T-helper 1 cell treated with Interleukin-12 subunit alpha and Interleukin-12 subunit beta and Interleukin-4 antibody, amounts not matched to agents 30 ng/mL and 1 ng/mL, for 36 hours (primary cell): ENCODE results near the gene FLT3LG. TPM values are rescaled to one million over a fixed set of nuclear protein-coding genes. Genes with fewer than 3 reads are reported as not detected.

Experiments
- intact Hi-C: fragments of 100-400 bp; cut with micrococcal nuclease; formaldehyde crosslinking; loops from one replicate; pipeline ENCODE4 v1.15.1; 2024
- total RNA-seq: library from RNA; stranded (reverse); gene quantifications from 2 replicates; pipeline ENCODE4 v1.2.3, GENCODE V29; 2022

Gene FLT3LG, protein sequence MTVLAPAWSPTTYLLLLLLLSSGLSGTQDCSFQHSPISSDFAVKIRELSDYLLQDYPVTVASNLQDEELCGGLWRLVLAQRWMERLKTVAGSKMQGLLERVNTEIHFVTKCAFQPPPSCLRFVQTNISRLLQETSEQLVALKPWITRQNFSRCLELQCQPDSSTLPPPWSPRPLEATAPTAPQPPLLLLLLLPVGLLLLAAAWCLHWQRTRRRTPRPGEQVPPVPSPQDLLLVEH
- total RNA-seq, result 319 and 325 TPM in 2 replicates

DNA sequence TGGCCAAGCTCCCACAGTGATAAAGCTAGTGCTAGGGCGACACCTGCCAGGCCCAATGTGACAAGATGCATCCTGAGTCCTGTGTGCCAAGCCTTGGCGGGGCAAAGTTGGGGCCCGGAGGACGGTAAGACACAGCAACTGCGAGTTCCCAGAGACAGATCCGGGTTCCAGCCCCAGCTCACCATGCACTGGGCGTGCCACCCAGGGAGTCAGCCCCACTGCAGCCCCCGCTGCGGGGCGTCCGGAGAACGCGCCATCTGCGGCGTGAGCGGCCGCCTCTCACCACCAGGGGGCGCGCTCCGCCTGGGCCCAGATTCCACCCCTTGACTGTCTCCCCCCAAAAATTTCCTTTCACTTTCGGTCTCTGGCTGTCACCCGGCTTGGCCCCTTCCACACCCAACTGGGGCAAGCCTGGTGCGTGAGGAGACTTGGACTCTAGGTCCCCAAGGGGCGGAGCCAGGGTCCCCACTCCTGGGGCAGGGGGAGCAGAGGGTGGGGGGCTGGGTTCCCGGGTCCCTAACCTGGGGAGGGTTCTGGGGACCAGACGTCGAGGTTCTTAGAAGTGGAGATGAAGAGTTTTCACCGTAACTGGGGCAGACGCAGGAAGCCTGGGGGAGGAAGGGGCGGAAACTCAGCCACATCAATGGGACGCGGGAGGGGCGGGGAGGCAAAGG is at the start of gene FLT3LG:
Gene FLT3LG (plus strand): TSS at position 348 of the 674 bp plus-strand sequence. CDS start 425 bp downstream, outside the sequence.
- intact Hi-C loops, result loop anchor here (1.0 to 5.0 kb wide), 11 partner anchors 13 to 403 kb away; partner anchors contain the start of genes AKT1S1, ALDH16A1, RPL13A and RPS11

DNA sequence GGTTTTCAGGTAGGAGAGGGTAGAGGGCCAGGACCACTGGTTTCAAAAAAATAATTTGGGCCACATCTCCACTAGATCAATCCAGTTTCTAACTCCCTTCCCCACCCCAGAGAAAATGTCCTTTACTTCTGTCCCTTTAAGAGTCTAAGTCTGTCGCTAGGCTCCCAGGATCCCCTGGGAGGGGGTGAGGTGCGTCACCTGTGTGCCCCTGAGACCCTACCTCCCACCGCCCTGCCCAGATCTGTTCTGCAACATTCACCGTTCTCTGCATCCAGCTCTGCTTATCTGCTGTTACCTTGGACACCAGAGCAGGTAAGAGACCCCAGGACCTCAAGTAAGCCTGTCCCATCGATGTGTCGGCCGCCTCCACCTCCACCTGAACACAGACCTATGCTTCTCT is 48.8 kb upstream of the FLT3LG start, which contains the start of gene GFY:
Gene GFY (plus strand): TSS at position 211 of the 400 bp plus-strand sequence. CDS start 1,043 bp downstream, outside the sequence.
- intact Hi-C loops, result no loop called here

DNA sequence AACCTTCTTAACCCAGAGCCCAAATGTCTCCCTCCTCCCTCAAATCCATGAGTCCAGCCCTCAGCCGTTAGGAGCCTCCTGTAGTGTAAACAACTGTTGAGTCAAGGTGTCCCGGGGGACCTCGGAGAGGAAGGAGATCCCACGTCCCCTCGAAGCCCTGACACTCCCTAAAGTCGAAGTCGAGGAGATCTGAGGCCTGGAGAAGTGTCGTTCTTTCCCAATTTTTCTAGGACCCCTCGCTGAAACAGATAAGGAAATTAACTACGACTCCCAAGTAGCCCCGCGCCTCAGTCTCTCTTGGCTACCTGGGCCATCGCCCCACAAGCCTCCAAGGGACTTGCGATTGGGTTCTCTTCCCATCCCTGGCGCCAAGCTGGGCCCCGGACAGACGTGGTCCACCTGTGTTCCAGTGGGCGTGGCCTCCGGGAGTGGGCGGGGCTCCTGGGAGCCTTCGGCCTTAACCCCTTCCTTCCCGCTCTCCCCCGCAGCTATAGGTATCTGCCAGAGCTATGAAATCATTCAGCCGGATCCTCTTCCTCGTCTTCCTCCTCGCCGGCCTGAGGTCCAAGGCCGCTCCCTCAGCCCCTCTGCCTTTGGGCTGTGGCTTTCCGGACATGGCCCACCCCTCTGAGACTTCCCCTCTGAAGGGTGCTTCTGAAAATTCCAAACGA is 48.0 kb upstream of the FLT3LG start:
- intact Hi-C loops, result loop anchor here (1.0 kb wide), 1 partner anchor 19 kb away; no protein-coding TSS in a partner anchor

DNA sequence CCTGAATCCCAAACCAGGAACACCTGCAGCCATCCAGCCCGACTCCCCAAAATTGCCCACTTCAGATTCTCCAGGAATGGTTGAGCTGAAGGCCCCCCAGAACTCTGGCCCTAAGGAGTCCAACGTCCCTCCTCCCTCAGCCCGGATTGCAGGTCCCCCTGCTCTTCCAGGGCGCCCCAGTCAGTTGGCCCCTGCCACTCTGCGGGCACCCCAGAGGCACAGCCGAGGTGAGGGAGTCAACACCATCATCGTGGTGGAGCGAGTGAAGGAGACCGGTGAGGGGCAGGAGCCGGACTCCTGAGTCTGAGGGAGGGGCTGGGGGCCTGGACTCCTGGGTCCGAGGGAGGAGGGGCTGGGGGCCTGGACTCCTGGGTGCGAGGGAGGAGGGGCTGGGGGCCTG is 46.7 kb upstream of the FLT3LG start:
- intact Hi-C loops, result no loop called here

DNA sequence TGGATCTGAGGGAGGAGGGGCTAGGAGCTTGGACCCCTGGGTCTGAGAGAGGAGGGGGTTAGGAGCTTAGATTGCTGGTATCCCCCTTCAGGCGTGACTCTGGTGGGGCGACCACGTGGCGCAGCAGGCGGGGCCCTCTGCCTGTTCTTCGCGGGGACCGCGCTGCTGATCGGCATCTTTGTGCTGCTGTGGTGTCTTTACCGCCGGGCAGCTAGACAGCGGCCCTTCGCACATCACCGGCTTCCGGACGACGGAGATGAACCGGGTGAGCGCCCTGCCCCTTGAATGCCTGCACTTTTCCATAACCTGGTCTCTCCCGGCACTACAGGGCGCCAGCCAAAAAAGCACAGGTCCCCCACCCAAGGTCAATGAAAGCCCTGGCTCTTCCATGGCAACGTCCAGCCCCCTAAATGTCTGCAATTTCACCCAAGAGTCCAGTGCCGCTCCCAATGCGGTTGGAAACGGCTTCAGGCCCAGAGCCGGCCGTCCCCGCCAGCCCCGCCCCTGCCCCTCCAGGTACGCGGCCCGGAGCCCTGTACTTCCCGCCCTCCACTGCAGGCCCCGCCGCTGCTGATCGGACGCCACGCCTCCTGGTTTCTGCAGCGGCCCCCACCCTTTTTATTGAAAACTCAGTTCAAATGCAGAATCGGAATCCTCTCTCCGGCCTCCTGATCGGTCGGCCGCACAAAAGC is 46.0 kb upstream of the FLT3LG start:
- intact Hi-C loops, result no loop called here

DNA sequence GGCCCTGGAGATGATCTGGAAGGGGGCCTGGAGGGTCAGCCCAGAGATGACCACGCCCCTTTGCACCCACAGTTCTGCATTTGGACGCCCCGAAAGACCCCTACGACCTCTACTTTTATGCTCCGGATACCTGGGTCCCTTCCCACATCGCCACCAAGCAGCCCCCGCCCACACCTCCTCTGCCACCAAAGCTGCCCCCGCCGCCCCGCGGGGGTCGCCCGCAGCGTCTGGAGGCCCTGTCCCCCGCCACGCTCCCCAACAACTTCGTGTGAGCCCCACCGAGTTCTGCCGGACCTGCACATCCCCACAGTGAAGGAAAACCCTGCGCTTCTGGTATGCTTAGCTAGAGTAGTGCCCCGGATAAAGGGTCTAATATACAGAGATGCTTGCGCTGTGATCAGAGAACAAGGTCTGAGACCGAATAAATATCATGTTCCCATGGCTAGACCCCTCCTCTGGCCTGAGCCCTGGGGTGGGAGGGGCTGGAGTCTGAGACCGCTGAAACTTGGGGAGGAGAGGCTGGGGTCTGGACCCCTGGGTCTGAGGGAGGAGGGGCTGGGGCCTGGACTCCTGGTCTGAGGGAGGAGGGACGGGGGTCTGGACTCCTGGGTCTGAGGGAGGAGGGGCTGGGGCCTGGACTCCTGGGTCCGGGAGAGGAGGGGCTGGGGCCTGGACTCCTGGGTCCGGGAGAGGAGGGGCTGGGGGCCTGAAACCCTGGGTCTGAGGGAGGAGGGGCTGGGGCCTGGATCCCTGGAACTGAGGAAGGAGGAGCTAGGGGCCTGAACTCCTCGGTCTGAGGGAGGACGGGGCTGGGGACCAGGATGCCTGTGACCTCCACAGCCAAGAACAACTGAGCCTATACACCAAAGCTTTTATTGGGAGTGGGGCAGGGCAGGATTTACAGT is 45.2 kb upstream of the FLT3LG start:
- intact Hi-C loops, result no loop called here

DNA sequence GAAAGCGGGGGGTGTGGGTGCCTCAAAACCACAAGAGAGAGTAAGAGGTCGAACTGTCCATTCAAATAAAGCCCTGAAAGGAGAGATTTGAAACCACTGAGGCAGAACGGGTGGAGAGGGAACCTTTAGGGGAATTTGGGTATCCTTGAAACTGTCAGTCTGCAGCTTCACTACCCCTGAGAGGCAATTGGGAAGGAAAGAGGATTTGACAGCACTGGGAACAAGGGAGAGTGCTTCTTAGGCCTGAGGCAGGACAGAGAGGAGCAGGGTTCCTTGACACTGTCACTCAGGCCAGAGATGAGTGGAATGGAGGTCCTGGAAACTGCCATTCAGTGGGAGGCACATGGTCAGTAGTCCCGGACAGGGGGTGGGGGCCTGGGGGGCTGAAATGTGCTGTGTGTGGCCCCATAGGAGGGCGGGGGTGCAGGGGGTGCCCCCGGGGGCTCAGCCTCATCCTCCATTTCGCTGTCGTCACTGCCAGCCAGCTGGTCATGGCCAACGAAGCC is 43.8 kb upstream of the FLT3LG start:
- intact Hi-C loops, result loop anchor here (1.0 kb wide), 2 partner anchors 8 to 38 kb away; no protein-coding TSS in a partner anchor

DNA sequence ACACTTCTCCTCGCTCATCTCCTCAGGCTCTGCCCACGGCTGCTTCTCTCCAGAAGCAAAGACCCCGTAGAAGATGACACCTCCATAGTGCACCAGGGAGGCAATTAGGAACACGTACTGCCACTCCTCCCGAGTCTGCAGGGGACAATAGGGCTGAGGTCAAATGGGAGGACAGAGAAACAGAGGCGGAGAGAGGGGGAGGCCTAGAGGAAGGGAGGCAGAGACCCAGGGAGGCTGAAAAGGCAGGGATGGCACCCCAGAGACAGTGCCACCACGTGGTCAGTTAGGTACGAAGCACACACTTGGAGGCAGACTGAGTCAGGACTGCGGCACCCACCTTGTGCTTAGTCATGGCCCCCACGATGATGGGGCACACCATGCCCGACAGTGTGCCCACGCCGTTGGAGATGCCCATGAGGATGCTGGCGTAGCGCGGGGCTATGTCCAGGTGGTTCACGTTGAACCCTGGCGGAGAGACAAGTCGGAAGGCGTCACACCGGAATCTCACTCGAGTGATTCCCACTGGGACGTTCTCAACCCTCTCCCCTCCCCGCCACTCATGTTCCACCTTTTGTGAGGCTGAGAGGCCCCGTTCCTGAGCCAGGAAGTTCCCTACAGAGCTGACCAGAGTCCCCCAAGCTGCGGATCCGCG is 43.2 kb upstream of the FLT3LG start:
- intact Hi-C loops, result loop anchor here (1.0 kb wide), 2 partner anchors 9 to 39 kb away; no protein-coding TSS in a partner anchor

DNA sequence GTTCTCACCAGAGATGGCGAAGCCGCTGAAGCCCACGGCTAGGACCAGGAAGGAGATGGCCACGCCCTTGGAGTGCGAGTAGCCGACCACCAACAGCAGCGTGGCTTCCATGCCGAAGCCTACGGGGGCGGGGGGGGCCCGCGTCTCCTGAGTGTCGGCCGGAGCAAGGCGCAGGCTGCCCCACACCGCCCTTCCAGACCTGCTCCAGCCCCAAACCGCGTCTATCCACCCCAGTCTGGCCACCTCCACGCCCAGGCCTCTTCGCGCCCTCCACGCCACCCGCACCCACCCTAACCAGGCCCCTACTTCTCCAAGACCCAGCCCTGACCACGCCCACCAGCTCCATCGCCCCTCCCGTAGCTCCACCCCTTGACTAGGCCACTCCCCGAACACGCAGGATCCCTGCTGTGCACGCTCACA is 42.7 kb upstream of the FLT3LG start:
- intact Hi-C loops, result no loop called here

DNA sequence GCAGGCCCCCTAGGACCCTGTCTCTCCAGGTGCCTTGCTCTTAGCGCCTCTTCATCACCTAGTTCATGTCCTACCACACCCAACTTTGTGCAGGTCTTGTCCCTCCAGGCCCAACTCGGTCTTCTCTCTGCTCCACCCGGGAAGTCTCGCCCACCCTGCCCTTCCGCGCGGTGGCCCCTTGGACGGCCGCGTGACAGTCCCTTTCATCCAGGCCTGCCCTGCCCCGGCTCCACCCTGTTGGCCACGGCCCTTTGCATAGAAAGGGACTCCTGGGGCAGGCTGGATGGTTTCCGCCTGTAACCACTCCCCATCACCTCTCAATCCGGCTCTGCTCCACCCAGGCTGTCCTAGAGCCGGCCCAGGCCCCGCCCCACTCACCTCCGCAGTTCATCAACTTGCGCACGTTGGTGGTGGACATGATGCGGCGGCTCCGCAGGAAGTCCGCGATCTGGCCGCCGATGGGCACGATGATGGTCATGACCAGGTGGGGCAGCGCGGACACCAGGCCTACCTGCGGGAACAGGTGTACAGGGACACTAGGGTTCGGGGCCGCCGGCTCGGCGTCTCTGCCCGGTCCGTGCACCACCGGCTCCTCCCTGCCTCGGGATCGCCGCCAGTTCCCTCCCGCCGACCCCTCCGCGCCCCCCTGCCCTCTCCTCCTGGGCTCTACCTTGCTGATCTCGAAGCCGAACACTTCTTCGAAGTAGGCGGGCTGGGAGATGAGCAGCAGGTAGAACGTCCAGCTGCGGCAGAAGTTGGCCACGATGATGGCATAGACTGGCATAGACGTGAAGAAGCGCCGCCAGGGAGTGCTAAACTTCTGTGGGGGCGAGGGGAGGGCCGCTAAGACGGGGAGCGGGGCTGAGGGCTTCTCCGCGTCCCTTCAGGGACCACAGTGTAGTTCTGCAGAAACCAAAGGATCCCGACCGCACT is 41.6 kb upstream of the FLT3LG start:
- intact Hi-C loops, result loop anchor here (1.0 kb wide), 1 partner anchor 9 kb away; the partner anchor contains the start of gene SLC17A7

DNA sequence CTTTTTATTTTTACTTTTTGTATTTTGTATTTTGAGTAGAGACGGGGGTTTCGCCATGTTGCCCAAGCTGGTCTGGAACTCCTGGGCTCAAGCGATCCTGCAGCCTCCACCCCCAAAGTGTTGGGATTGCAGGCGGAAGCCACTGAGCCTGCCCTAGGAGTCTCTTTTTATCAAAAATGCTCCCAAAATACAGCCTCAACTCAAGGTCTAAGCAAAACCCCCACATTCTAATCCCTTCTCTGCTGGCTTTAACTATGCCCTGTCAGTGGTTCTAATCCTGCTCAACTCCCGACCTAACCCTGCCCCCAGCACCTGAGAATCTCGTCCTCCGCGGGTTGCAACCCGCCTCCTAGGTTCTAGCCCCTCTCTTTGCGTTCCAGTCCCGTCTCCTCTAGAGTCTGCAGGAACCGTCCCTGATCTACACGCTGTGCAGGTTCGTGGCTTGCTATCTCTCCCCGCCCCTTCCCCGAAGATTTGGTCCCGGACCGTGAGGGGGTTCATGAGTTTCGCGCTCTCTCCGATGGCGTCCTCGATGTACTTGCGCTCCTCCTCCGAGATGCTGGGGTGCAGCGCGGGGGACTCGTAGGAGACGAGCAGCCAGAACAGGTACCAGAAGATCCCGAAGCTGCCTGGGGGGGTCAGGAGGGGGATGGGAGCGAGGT is 40.6 kb upstream of the FLT3LG start:
- intact Hi-C loops, result loop anchor here (1.0 kb wide), 1 partner anchor 8 kb away; the partner anchor contains the start of gene SLC17A7

DNA sequence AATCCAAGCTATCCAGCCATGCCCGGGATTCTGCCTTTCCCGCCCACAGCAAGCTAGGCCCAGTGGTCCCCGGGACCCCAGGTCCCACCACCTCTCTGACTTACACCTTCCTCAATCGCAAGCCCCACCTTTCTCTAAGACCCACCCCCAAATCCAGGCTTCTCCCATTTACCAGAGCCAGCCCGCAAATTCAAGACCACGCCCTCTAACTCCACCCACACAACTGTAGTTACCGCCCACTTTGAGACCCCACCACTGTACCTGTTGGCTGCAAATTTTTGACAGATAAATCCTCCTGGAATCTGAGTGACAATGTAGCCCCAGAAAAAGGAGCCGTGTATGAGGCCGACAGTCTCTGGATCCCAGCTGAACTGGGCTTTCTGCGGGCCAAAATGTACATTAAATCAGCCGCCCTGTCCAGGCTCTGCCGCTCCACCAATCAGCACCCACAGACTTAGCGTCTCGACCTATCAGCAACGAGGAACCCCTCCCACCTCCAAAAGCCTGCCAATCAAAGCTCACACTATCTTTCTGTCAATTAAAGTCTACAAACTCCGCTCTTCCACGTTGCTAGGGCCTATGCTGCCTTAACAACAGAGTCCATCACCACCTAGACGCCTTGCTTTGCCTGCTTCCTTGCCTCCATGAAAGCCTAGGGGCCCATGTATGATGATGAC is 39.0 kb upstream of the FLT3LG start:
- intact Hi-C loops, result no loop called here

DNA sequence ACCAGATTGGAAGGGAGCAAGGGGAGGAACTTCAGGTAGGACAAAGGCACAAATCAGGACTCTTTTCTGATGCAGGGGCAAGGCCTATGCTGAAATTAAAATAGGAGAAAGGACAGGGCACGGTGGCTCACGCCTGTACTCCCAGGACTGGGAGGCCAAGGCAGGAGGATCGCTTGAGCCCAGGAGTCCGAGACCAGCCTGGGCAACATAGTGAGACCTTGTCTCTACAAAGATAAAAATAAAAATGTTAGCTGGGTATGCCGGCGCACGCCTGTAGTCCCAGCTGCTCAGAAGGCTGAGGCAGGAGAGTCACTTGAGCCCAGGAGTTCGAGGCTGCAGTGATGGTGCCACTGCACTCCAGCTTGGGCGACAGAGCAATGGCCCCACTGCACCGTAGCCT is 38.3 kb upstream of the FLT3LG start:
- intact Hi-C loops, result no loop called here

DNA sequence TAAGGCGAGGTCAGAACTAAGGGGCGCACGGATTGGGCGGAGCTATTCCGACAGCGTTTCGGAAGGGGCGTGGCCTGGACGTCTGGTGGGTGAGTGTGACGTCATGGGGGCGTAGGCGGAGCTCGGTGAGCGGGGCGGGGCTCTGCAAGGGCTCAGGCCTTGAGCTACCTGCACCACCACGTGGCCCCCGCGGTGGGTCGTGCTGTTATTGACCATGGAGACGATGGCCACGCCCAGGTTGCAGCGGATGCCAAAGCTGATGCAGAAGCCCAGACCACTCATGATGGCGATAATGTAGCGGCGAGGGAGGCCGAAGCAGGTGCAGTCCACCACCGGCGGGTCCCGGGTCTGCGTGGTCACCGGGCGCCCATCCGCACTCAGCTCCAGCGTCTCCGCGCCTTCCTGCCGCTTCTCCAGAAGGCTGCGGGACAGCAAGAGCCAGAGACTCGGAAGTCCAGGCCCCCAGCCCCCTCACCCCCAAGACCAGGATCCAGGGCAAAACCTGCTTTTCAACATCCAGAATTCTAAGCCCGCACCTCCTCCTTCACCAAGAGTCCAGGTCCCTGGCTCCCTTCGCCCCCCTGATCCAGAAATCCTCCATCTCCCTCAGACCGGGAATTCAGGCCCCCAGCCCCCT is 37.5 kb upstream of the FLT3LG start:
- intact Hi-C loops, result no loop called here

DNA sequence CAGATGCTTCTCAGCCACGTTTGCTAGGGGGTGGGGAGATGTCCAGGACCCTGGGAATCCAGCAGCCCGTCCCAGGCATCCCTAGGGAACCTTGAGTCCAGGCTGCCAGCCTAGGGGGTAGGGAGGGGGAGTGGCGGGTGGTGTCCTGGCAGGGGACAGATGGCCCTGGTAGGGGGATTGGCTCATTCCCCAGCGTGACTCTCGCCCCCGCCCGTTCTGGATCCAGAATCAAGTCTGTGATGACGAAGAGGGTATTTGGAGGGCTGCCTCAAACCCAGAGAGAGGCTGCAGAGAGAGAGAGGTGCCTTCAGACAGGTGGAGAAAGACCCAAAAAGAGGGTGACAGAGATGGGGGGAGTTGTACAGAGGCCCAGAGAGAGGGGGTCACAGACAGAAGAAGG is 36.8 kb upstream of the FLT3LG start:
- intact Hi-C loops, result no loop called here

DNA sequence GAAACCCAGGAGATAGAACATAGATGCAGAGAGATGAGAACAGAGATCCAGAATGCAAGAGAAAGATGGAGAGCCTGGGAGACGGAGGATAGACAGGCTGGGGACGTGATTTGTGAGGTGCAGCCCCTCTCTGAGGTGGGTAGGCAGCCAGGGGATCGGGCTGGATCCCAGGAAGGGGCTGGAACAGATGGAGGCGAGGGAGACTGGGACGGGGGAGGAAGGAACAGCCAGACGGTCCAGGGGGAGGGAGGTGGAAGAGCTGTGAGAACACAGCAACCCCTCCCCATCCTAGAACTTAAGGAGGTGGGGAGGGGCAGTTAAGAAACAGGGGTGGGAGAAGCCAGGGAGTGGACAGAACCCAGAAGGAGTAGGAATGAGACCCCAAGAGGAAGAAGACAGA is 35.8 kb upstream of the FLT3LG start:
- intact Hi-C loops, result no loop called here

DNA sequence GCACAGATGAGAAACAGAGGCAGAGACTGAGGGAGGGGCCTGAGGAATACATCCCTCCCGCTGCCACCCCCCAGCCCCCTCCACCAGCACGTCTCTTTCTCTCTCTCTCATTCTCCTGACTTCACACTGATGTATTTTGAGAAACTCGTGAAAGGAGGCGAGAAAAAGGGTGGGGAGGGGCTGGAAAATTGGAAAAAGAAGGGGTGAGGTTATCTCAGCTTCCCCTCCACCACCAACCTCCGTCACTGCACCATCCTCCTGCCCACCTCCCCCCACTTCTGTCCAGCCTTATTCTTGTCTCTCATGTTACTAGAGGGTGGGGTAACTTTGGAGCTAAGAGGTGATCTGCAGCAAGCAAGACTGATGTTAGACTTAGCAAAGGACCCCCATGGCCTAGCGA is 34.2 kb upstream of the FLT3LG start:
- intact Hi-C loops, result no loop called here
